GM19452 (cell line): ENCODE results near the gene LEMD2.

Experiments
- ATAC-seq: cut with Tn5 transposase; IDR thresholded peaks from one replicate; pipeline ENCODE4 v1.9.1; 2021; ENCODE audit not compliant: unreplicated experiment

The LEMD2 gene

GRCh38 chr6:33742837-33743236 lies 46.1 kb downstream of the LEMD2 start:
- ATAC-seq = no peak

- ATAC-seq = no peak
These were observed 46.8 kb downstream of the LEMD2 start for GRCh38 chr6:33742092-33742491.

- ATAC-seq = no peak
These were observed 48.1 kb downstream of the LEMD2 start for GRCh38 chr6:33740794-33741193.

GRCh38 chr6:33740204-33740608 lies 48.7 kb downstream of the LEMD2 start:
- no peak for ATAC-seq

- no peak for ATAC-seq
These were observed 49.4 kb downstream of the LEMD2 start for GRCh38 chr6:33739571-33739970.

GRCh38 chr6:33738879-33739278 lies 50.1 kb downstream of the LEMD2 start:
- ATAC-seq = no peak

GRCh38 chr6:33738153-33738552 lies 50.8 kb downstream of the LEMD2 start:
- ATAC-seq = no peak

- no peak for ATAC-seq
These were observed 51.5 kb downstream of the LEMD2 start for GRCh38 chr6:33737267-33738026.

GRCh38 chr6:33735216-33735615 lies 53.7 kb downstream of the LEMD2 start:
- no peak for ATAC-seq

- ATAC-seq = no peak
These were observed 55.3 kb downstream of the LEMD2 start for GRCh38 chr6:33733709-33734007.

GRCh38 chr6:33732817-33733708 lies 55.9 kb downstream of the LEMD2 start:
- ATAC-seq = no peak

- no peak for ATAC-seq
These were observed 56.5 kb downstream of the LEMD2 start for GRCh38 chr6:33732385-33732784.

- no peak for ATAC-seq
These were observed 57.1 kb downstream of the LEMD2 start for GRCh38 chr6:33731751-33732282.

- ATAC-seq = no peak
These were observed 57.9 kb downstream of the LEMD2 start for GRCh38 chr6:33731035-33731434.

- ATAC-seq = no peak
These were observed 58.3 kb downstream of the LEMD2 start for GRCh38 chr6:33730611-33731010.

- ATAC-seq = no peak
These were observed 59.9 kb downstream of the LEMD2 start for GRCh38 chr6:33729059-33729458.

GRCh38 chr6:33728438-33728837 lies 60.5 kb downstream of the LEMD2 start:
- ATAC-seq = no peak

GRCh38 chr6:33727932-33728331 lies 61.0 kb downstream of the LEMD2 start:
- ATAC-seq = no peak

GRCh38 chr6:33727126-33727525 lies 61.8 kb downstream of the LEMD2 start:
- no peak for ATAC-seq

- ATAC-seq = no peak
These were observed 62.2 kb downstream of the LEMD2 start for GRCh38 chr6:33726696-33727095.

GRCh38 chr6:33725891-33726673 lies 62.8 kb downstream of the LEMD2 start:
- no peak for ATAC-seq
